Esophagus squamous epithelium (tissue), 5 donors: ENCODE data around the gene ADAMTS13. TPM values are rescaled to one million over a fixed set of nuclear protein-coding genes. Genes with fewer than 3 reads are reported as not detected.
A peak's percentile ranks its signal among the peaks of the same experiment; 100 is the strongest.

ENCODE experiments used
- DNase-seq: peaks from one replicate; lab custom pipeline; 2025; lab: John Stamatoyannopoulos, UW
- H3K27ac ChIP-seq, 4 donors: fragments of 200-600 bp; sonication (generic); one replicate each; pipeline ENCODE4 v1.5.1; 2016 to 2019; ENCODE audit warnings: mild to moderate bottlenecking in 1 of 4
- H3K27me3 ChIP-seq, 4 donors: fragments of 200-600 bp; sonication (generic); 1 replicate in 3 of 4; 2 replicates in 1 of 4; pipeline versions ENCODE4 v1.5.1 to v1.6.0; 2017 to 2021; ENCODE audit warnings: antibody characterized with exemption in 1 of 4
- H3K36me3 ChIP-seq, 3 donors: fragments of 200-600 bp; sonication (generic); one replicate each; pipeline ENCODE4 v1.5.1; 2016 to 2019
- H3K4me1 ChIP-seq, 3 donors: fragments of 200-600 bp; sonication (generic); one replicate each; pipeline ENCODE4 v1.5.1; 2017 to 2019
- H3K4me3 ChIP-seq, 4 donors: fragments of 200-600 bp; sonication (generic); 1 replicate in 3 of 4; 2 replicates in 1 of 4; pipeline ENCODE4 v1.5.1; 2016 to 2019; ENCODE audit warnings: mild to moderate bottlenecking in 2 of 4, moderate library complexity in 1 of 4
- H3K9me3 ChIP-seq, 3 donors: fragments of 200-600 bp; sonication (generic); one replicate each; pipeline ENCODE4 v1.5.1; 2016 to 2019
- CTCF ChIP-seq, 6 experiments: fragments of 450-650 bp in 4 of 6; fragments of 200-600 bp in 2 of 6; sonication (generic) in 2 of 6; IDR thresholded peaks; one replicate each; pipeline ENCODE4 v1.5.1; 2016 to 2019; ENCODE audit warnings: antibody characterized with exemption in 6 of 6, mild to moderate bottlenecking in 4 of 6, moderate library complexity in 4 of 6
- POLR2A ChIP-seq, 4 donors: fragments of 450-650 bp; IDR thresholded peaks; one replicate each; pipeline ENCODE4 v1.6.1; 2017; ENCODE audit warnings: antibody characterized with exemption in 4 of 4, mild to moderate bottlenecking in 4 of 4, moderate library complexity in 3 of 4
- WGBS, 2 donors: methylation state at CpG; one replicate each; pipeline ENCODE4 v1.1.5; 2018; 5-methylcytosine and 5-hydroxymethylcytosine counted together
- intact Hi-C: fragments of 100-400 bp; cut with DNase I; formaldehyde crosslinking; loops from one replicate; pipeline ENCODE4 v1.15.0; 2022
- total RNA-seq, 4 donors: library from RNA; depleted of rRNA; stranded (reverse); fragments of >200 nt; gene quantifications; one replicate each; pipeline ENCODE4 v1.1.0, GENCODE V29; 2016
- donor health status: DM: yes; HTN: yes; CAD: no.

Gene ADAMTS13
- total RNA-seq, 4 donors from 2014 or later = 0.21 to 2.5 (median 0.33) TPM

- Histone ChIP-seq H3K4me1 (peaks cover 12 to 37% (median 15%) of the 10 kb centered on the region in 3 donors), H3K27ac (peak overlapping the region in 2 of 4 donors; percentile 32 to 62)
Measured at GRCh38 chr9:133487331-133487725, 65.2 kb downstream of the ADAMTS13 start.

GRCh38 chr9:133488686-133489252 is 66.6 kb downstream of the ADAMTS13 start:
- WGBS, 2 donors = 85 to 91% methylated on average over 13 to 14 of the region's 18 CpGs
- intact Hi-C loops = loop anchor here (5.0 kb wide), 1 partner anchor 81 kb away; no protein-coding TSS in a partner anchor
- DNase-seq = no peak
- Histone ChIP-seq H3K4me3 (no peak overlapping the region), H3K27me3 (peaks cover 0 to 51% (median 0%) of the 10 kb centered on the region in 4 donors), H3K4me1 (peaks cover 12 to 46% (median 25%) of the 10 kb centered on the region in 3 donors), H3K36me3 (no peaks in the 10 kb centered on the region), H3K9me3 (no peaks in the 10 kb centered on the region), H3K27ac (no peak overlapping the region)
- TF ChIP-seq POLR2A (IDR thresholded peaks at IDR 0.05) (no peak), CTCF (IDR thresholded peaks at IDR 0.05) (no peak)

More at GRCh38 chr9:133487331-133487725, 65.2 kb downstream of the ADAMTS13 start:
- 84 to 92% methylated on average over 6 to 7 of the region's 8 CpGs for WGBS, 2 donors
- intact Hi-C loops = loop anchor here (5.0 kb wide), 1 partner anchor 80 kb away; no protein-coding TSS in a partner anchor
- no peaks in the 10 kb centered on the region for H3K36me3 ChIP-seq
- no peak for TF ChIP-seq CTCF (IDR thresholded peaks at IDR 0.05)
- TF ChIP-seq POLR2A (IDR thresholded peaks at IDR 0.05) = no peak
- H3K27me3 ChIP-seq = peaks cover 0 to 48% (median 0%) of the 10 kb centered on the region in 4 donors
- no peak for DNase-seq
- H3K4me3 ChIP-seq = no peak overlapping the region
- no peaks in the 10 kb centered on the region for H3K9me3 ChIP-seq

DNA sequence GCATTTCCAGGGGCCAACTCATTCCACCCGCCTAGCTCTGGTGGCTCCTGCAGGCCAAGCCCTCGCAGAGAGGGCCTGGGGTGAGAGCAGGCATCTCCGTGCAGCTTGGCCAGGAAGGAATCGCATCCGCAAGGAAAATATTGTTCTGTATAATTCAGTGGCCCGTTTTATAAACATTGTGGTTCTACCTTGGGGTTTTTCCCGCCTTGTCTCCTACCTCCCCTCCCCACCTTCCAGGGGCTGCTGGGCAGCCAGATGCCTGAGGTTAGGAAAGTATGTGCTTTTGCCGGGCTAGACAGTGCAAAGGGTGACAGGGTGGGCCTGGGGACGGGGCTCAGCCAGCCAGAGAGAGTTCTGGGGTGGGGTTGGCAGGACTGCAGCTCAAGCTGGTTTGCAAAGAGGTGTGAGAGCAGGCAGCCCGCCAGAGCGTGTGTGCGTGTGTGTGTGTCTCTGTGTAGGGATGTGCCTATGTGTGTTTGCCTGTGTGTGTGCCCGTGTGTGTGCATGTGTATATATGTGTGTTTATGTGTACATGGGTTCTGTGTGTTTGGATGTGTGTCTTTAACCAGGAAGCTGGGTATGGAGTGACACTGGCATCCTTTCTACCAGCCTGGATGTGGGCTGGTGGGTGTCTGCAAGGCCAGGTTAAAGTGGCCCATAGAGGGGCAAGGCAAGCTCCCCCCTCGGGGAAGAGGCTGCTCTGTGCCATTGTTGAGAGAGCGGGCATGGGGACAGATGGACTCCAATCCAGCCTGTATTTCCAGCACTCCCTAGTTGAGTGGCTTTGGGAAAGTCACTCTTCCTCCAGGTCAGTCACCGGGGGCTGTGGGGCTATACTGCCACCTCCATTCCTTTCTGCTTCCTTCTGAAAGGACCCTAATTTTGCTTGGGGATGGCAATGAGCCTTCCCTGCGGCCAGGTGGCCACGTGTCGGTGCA is 67.4 kb downstream of the ADAMTS13 start:
- no peak for DNase-seq
- H3K4me1 ChIP-seq = peaks cover 12 to 46% (median 25%) of the 10 kb centered on the region in 3 donors
- H3K27me3 ChIP-seq = peaks cover 0 to 49% (median 0%) of the 10 kb centered on the region in 4 donors
- intact Hi-C loops = loop anchor here (5.0 kb wide), 1 partner anchor 82 kb away; no protein-coding TSS in a partner anchor
- no peak overlapping the region for H3K4me3 ChIP-seq
- TF ChIP-seq CTCF (IDR thresholded peaks at IDR 0.05) (no peak), POLR2A (IDR thresholded peaks at IDR 0.05) (no peak)
- H3K27ac ChIP-seq = no peak overlapping the region
- 81 to 83% methylated on average over 11 to 16 of the region's 19 CpGs for WGBS, 2 donors
- H3K9me3 ChIP-seq = no peaks in the 10 kb centered on the region
- H3K36me3 ChIP-seq = no peaks in the 10 kb centered on the region

DNA sequence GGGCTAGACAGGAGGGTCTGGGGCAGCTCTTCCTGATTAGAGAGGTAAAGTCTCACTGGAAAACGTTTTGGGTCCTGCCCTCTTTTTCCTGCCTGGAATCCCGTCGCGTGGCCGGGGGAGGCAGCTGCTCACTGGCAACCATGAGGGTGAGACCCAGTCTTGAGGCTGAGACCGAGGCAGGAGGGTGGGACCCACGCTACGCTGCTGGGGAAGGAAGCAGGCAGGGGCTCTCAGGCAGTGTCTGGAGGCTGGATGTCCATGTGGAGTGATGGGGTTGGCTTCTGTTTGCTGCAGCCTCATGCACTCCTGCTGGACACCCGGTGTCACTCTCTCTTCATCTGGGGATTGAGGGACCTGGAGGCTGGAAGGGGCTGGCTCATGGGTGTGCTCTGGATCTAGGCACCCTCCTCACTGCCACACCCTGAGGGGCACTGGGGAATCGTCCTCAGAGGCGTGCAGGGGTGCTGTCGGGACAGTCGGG is 68.1 kb downstream of the ADAMTS13 start:
- intact Hi-C loops = no loop called here
- no peak for DNase-seq
- Histone ChIP-seq H3K27me3 (peaks cover 0 to 42% (median 0%) of the 10 kb centered on the region in 4 donors), H3K4me1 (peaks cover 7 to 38% (median 25%) of the 10 kb centered on the region in 3 donors), H3K9me3 (no peaks in the 10 kb centered on the region), H3K27ac (no peak overlapping the region), H3K36me3 (no peaks in the 10 kb centered on the region), H3K4me3 (no peak overlapping the region)
- TF ChIP-seq CTCF (IDR thresholded peaks at IDR 0.05) (no peak), POLR2A (IDR thresholded peaks at IDR 0.05) (no peak)
- WGBS, 2 donors = 100% methylated on average over 2 of the region's 13 CpGs; no CpG with 5 or more reads in 1 of the 2 donors
